SH-SY5Y (cell line): ENCODE data around the gene C4BPB.

Experiments used
- GATA2 ChIP-seq: IDR thresholded peaks from 2 replicates; pipeline ENCODE4 v1.6.1; 2011; ENCODE audit warnings: mild to moderate bottlenecking, low read depth, low read length
- GATA3 ChIP-seq: IDR thresholded peaks from 2 replicates; pipeline ENCODE4 v1.6.1; 2011; ENCODE audit warnings: low read depth, mild to moderate bottlenecking, low read length, moderate library complexity

- TF ChIP-seq GATA3 (no peak), GATA2 (no peak)
Observed at GRCh38 chr1:207131163-207131562, 42.5 kb downstream of the C4BPB start.
